Stimulated activated CD8-positive, alpha-beta memory T cell treated with anti-CD3 and anti-CD28 coated beads, Interleukin-2, amount 100 ng/mL, for 1 hour (primary cell): Measurements from ENCODE around the gene CENPP.

Source experiments
- DNase-seq, 2 donors: peaks; one replicate each; pipeline ENCODE4 v3.0.0-alpha.2; 2020; ENCODE audit warnings: low read depth in 2 of 2

The CENPP gene

GRCh38 chr9:92507496-92507895, 181.7 kb downstream of the CENPP start:
- DNase-seq, result no peak

- DNase-seq, result no peak
These were observed 182.5 kb downstream of the CENPP start for GRCh38 chr9:92508018-92508820.

- DNase-seq, result no peak
These were observed 183.3 kb downstream of the CENPP start for GRCh38 chr9:92509050-92509449.

GRCh38 chr9:92510747-92511146, 185.0 kb downstream of the CENPP start:
- DNase-seq, result no peak

- no peak for DNase-seq
These were observed 186.9 kb downstream of the CENPP start for GRCh38 chr9:92512622-92513021.

GRCh38 chr9:92513349-92513748, 187.6 kb downstream of the CENPP start:
- no peak for DNase-seq

GRCh38 chr9:92514635-92515034, 188.9 kb downstream of the CENPP start:
- DNase-seq, result no peak

GRCh38 chr9:92516521-92516920, 190.8 kb downstream of the CENPP start:
- no peak for DNase-seq

- DNase-seq, result no peak
These were observed 191.3 kb downstream of the CENPP start for GRCh38 chr9:92517046-92517445.

- DNase-seq, result no peak
These were observed 192.4 kb downstream of the CENPP start for GRCh38 chr9:92518199-92518598.

- DNase-seq, result no peak
These were observed 195.1 kb downstream of the CENPP start for GRCh38 chr9:92520837-92521236.

- DNase-seq, result no peak
These were observed 197.5 kb downstream of the CENPP start for GRCh38 chr9:92522983-92523970.

- no peak for DNase-seq
These were observed 199.1 kb downstream of the CENPP start for GRCh38 chr9:92524881-92525280.

GRCh38 chr9:92525306-92525705, 199.6 kb downstream of the CENPP start:
- no peak for DNase-seq

- DNase-seq, result no peak
These were observed 201.6 kb downstream of the CENPP start for GRCh38 chr9:92527291-92527828.

- DNase-seq, result no peak
These were observed 202.2 kb downstream of the CENPP start for GRCh38 chr9:92527832-92528521.

GRCh38 chr9:92528522-92528849, 202.7 kb downstream of the CENPP start:
- DNase-seq, result no peak

GRCh38 chr9:92529124-92529523, 203.4 kb downstream of the CENPP start:
- no peak for DNase-seq

- DNase-seq, result no peak
These were observed 205.1 kb downstream of the CENPP start for GRCh38 chr9:92530893-92531292.

- no peak for DNase-seq
These were observed 208.5 kb downstream of the CENPP start for GRCh38 chr9:92534204-92534603.

- DNase-seq, result no peak
These were observed 208.9 kb downstream of the CENPP start for GRCh38 chr9:92534674-92535073.
